D341Med (cell line): ENCODE data around the gene MPRIP.
"Not testable (repeated sequence)": the region's sequence is repeated elsewhere in the genome, so short reads cannot be mapped to it uniquely, and the experiment has no call there.

Experiments used
- DNase-seq: peaks from one replicate; pipeline ENCODE4 v3.0.0; 2012; ENCODE audit warnings: low spot score

MPRIP gene, protein sequence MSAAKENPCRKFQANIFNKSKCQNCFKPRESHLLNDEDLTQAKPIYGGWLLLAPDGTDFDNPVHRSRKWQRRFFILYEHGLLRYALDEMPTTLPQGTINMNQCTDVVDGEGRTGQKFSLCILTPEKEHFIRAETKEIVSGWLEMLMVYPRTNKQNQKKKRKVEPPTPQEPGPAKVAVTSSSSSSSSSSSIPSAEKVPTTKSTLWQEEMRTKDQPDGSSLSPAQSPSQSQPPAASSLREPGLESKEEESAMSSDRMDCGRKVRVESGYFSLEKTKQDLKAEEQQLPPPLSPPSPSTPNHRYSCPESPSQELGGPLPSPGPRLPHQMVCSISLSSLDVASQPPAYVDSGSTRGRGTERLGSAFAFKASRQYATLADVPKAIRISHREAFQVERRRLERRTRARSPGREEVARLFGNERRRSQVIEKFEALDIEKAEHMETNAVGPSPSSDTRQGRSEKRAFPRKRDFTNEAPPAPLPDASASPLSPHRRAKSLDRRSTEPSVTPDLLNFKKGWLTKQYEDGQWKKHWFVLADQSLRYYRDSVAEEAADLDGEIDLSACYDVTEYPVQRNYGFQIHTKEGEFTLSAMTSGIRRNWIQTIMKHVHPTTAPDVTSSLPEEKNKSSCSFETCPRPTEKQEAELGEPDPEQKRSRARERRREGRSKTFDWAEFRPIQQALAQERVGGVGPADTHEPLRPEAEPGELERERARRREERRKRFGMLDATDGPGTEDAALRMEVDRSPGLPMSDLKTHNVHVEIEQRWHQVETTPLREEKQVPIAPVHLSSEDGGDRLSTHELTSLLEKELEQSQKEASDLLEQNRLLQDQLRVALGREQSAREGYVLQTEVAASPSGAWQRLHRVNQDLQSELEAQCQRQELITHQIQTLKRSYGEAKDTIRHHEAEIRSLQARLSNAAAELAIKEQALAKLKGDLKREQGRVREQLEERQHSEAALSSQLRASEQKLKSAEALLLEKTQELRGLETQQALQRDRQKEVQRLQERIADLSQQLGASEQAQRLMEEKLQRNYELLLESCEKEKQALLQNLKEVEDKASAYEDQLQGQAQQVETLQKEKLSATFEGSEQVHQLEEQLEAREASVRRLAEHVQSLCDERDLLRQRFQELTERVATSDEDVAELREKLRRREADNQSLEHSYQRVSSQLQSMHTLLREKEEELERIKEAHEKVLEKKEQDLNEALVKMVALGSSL (N-terminal part only)

DNA sequence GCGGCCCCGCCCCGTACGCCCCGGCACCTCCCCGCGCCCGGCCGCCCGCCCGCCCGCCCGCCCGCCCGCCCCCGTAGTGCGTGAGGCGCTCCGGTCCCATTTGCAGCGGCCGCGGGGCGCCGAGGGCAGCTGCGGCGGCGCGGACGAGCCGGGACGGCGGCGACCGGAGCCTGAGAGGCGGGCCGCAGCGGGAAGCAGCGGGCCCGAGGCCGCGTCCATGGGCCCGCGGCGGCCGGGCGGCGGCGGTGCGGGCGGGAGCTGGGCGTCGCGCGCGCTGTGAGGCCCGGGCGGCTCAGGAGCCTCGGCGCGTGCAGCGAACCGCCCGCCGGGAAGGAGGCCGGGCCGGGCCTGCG, at the start of gene MPRIP:
Gene MPRIP, plus strand, starts transcription at position 74 of the 353 bp plus-strand sequence. CDS start 392 bp downstream, outside the sequence.
- DNase-seq = no peak

DNA sequence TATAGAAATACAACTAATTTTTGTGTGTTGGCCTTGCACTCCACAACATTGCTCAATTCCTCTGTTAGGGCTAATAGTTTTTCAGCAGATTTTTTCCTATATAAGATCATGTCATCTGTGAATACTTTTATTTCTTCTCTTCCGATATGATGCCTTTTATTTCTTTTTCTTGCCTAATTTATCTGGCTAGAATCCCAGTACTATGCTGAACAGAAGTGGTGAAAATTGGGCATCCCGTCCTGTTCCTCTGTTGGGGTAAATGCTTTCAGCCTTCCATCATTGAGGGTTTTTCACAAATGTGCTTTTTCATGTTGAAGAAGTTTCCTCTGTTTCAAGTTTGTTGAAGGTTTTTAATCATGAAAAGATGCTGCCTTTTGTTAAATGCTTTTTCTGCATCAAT, 47.6 kb upstream of the MPRIP start:
- no peak for DNase-seq

DNA sequence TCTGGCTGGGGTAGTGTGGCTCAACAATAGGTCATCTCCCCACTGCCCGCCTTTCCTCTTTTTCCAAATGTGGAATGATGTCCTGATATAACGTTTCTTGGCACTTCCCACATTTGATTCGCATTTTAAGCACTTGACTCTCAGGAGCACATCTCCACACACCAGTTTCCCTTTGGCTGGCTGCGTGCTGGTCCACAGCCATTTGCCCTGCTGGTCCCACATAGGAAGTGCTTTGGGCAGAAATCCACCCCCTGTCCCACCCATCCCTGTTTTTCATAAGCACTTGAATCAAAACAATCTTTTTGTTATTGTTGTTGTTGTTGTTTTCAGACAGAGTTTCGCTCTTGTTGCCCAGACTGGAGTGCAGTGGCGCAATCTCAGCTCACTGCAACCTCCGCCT, 46.3 kb upstream of the MPRIP start:
- DNase-seq = no peak

DNA sequence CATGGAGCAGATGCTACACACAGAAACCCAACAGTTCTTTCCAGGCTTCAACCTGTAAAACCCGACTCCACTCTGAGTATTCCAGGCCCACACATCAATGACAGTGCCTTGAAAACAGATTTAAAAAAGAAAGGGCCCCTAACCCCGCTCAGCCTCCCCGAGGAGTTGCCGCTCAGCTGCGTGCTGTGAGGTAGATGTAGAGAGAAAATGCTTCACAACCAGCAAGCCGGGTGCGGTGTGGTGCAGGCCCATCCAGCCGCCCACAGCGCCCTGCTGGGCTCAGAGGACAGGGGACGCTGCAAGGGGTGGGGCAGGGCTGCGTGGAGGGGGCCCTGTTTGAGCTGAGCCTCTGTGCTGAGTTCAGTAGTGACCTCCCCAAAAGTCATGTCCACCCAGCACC, 45.5 kb upstream of the MPRIP start:
- DNase-seq = not testable (repeated sequence)

DNA sequence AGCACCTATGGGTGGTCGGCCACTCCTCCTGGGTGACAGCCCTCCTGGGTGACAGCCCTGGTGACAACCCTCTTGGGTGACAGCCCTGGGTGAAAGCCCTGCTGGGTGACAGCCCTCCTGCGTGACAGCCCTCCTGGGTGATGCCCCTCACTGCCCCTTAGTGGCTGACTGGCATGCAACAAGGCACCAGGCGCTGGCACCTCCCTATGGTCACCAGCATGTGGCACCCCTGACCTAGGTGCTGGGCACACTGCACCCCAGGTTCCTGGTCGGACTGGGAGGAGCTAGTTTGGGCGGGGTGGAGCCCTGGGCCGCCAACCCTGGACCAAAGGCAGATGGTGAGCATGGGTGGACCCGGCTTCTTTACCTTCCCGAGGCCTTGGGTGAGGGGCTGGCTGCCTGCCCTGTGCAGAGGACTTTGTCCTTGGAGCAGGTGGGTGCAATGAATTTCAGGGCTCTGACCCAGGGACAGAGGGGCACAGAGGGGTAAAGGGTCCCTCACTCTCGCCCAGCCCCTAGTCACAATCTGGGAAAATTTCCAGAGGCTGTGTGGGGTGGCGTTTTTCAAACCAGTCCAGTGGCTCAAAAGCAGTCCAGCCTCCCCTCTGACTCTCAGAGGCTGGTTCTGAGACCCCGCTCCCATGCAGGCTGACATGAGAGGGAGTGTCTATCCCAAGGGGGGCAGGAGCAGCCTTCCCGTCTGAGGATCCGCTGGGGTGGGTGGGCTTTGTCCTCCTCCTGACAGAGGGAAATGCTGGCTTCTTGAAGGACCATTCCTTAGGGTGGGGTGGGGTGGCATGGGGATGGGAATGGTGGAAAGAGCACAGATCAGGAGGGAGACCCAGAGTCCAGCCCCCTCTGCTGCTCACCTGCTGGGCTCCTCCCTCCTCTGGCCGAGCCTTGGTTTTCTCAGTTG, 44.5 kb upstream of the MPRIP start:
- no peak for DNase-seq

DNA sequence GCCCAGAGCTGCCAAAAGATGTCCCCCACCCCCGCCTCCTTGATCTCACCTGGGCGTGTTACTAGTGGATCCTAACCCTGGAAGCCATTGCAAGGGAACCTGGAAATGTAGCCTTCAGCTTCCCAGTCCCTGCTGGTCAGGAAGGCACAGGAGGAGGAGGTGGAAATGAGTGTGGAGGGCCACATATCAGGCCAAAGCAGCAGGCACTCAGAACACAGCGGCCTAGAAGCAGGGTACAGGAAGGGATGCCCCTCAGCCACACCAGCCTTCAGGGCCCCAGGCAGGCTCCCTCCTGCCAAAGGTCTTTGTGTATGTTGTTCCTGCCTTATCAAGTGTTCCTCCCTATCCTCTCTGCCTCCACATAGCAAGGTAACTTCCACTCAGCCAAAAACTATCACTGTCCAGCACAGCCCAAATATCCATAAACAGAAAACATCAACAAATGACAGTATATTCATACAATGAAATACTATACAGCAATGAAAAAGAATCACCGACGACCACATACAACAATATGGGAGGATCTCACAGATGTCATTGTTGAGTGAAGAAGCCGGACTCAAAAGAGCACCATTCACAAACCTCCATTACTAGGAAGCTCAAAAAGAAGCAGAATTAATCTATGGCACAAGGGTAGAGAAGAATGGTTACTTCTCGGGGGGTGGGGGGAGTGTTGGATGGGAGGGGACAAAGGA, 42.2 kb upstream of the MPRIP start:
- no peak for DNase-seq

DNA sequence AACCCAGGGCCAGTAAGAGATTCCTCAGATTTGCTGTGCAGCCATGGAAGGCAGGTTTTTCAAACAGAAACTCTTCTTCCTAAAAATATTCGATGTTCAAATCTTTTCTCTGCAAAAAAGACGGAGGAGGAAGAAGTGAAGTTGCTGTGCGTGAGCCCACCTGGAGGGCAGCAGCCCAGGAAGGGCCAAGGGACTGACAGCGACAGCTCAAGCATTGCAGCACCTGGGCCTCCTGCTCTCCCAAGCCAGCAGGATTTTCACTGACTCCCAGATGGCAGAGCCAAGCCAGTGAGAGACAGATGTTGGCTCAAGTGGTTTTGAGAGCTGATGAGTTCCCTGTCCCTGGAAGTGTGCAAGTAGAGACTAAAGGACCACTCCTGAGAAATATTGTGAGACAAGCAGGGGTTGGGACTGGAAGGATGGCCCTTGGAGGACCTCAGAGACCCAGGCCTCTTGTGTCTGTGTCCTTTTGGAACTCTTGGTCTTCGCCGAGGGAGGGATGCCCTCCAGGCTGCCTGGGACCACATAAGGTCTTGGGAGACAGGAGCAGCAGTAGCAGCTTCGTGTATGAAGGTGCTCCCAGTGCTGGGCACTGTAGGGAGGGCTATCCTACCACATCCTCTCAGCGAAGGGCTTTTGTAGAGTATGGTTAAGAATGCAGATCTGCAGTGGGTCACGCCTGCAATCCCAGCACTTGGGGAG, 41.0 kb upstream of the MPRIP start:
- DNase-seq = no peak

DNA sequence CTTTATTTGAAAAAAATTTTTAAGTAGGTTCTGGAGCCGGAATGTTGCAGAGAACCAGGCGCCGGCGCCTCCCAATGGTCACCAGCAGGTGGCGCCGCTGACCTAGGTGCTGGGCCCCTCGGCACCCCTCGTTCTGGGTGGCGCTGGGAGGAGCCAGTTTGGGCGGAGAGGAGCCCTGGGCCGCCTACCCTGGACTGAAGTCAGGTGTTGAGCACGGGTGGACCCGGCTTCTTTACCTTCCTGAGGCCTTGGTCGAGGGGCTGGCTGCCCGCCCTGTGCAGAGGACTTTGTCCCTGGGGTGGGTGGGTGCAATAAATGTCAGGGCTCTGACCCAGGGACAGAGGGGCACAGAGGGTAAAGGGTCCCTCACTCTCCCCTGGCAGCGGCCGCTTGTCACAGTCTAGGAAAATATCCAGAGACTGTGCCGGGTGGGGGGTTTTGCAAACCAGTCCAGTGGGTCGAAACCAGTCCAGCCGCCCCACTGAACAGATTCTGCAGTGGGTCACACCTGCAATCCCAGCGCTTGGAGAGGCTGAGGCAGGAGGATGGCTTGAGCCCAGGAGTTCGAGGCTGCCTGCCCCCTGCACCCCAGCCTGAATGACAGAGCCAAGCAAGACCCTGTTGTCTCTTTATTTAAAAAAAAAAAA, 40.3 kb upstream of the MPRIP start:
- DNase-seq = peak; percentile 87

DNA sequence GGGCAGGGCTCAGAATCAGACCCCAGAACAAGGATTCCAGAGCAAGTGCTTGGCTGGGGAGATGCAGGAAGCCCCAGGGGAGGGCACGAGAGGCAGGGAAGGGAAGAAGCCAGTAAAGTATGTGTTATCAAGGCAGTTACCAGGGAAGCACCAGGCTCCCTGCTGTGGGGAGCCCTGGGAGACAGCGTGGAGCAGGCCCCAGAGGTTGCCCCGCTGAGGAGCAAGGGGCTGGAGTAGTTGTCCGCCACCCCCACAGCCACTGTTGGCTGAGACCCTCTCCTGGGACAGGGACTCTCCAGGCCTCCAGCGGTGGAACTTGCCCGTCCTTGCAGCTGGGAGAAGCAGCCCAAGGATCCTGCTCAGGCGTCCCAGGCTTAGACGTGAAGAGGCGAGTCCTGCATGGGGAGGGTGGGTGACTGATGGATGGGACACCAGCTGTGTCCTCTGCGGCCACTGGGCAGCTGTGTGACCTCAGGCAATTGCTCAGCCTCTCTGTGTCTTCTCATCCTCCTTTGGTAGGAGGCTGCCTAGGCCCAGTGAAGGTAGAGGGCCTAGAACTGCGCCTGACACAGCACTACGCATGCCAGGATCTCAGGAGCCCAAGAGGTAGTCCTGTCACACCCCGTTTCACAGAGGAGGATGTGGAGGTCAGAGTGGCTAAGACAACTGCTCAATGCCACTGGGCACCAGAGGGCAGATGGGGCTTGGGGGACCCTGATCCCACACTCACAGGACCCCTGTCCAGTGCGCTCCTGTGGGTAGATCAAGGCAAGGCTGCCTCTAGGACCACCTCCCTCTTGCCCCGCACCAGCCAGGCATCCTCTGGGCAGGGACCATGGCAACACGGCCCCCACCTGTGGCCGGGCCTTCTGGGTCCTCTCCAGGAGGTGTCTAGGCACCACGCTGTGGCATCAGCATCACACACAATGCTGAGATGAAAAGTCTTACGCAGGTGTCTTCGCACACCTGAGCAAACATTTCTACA, 39.2 kb upstream of the MPRIP start:
- not testable (repeated sequence) for DNase-seq

DNA sequence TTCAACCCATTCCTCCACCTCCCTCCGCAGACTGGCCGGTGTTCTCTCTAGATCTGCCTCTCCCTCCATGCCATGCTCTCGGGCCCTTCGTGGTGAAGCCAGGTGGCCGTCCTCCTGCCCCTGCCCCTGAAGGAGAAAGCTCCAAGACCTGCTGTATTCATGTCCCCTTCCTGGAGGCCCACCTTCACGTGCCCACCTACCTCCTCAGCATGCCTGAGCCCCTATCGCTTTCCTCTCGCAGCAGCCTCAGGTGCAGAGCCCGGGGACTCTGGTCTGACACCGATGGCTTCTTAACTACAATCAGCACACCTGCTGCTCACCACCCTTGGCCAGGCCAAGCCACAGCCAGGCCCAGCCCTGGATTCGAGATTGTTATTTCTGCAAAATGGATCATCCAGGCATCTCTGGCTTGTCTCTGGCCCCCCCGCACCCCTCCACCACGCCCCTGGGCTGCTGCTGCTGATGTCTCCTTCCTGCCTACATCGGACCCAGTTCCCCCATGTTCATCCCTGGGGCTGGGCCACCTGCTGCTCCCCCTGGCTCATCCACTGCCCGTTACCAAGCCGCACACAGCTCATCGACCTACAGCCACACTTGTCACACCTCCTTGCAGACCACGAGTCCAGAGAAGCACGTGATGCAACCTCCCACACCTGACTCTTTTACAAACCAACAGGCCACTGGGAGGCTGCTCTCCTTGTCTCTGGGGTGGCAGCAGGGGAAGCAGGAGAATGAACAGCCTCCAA, 37.8 kb upstream of the MPRIP start:
- no peak for DNase-seq

DNA sequence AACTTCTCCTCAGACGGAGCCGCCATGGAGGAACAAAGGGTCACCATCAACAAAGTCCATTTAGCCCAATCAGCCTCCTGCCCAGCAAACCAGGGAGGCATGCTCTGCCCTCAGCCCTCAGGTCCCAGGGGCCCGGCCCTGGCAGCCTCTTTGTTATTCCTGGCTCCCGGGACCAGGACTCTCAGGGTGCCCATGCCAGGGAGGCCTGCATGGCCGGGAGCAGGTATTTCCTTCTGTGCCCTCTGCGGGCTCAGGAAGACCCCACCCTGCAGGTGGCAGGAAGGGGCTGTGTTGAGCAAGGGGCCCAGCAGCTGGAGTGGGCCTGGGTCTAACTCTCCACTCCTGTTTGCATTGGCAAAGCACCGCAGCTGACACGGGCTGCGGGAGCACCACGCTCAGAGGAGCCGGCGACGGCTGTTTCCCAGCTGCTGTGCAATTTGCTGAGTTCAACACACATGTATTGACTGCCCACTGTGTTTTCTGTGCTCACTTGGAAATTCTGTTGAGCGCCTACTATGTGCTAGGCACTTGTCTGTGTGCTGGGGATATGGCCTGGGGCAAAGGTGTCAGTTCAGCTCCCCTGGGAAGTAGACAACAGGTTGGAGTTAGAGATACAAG, 37.2 kb upstream of the MPRIP start:
- not testable (repeated sequence) for DNase-seq

DNA sequence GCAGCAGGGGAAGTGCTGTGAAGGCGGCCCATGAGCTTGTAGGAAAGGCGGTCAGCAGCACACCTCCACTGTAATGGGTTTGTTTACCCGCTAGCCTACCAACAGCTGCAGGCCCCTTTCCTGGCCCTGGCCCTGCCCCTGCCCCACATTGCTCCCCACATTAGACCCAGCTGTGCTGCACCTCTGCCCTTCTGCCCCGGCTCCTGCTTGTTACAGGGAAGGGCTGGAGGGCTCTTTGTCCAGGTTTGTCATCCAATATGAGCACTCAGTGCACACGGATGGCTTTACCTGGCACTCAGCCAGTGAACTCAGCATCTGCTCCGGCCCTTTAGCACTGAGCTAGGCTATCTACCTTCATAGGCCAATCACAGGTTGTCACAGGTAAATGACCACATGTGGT, 34.4 kb upstream of the MPRIP start:
- DNase-seq = not testable (repeated sequence)

DNA sequence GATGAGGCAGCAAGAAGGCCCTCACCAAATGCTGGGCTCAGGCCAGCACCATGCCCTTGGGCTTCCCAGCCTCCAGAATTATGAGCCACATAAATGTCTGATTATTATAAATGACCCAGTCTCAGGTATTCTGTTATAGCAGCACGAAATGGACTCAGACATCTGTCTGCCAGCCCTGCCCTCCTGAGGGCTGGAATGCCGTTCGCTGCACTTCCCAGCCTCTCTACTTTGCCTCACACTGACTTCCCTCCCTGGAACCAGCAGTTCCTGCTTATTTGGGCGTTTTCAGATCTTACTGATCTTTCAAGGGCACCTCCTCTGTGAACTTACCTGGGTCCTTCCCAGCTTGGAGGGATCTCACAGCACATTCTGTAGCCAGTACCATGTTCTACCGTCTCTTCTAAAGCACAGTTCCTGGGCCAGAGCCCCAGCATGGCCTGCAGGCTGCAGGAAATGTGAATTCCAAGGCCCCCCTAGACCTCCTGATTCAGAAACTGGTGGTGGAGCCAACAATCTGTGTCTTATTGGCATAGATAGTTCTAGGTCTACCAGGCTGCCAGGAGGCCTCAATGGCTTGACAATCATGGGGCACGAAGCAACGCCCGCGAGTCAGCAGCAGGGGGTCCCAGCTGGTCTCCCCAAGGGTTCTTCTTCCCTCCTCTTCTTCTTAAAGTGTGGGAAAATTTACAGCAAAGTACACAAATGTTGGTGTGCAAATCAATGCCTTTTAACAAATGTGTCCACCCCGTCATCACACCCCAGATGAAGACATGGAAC, 33.4 kb upstream of the MPRIP start:
- DNase-seq = not testable (repeated sequence)

DNA sequence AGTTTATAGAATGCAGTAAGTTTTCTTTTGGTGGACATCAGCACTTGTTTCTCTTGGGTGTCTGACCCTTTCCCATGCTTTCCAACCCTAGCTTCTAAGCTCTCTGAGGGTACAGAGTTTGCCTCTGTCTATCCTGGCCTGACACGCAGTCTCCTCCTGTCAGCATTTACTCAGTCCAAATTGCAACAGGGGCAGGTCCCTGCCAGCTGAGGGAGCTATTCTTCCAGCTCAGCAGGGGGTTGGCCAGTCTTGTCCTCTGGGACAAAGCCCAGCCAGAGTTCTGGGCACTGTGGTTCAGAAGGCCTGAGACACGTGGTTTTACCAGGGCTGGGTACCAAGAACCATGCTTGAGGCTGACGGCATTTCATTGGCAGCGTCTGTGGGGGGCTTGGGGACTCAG, 32.3 kb upstream of the MPRIP start:
- not testable (repeated sequence) for DNase-seq

DNA sequence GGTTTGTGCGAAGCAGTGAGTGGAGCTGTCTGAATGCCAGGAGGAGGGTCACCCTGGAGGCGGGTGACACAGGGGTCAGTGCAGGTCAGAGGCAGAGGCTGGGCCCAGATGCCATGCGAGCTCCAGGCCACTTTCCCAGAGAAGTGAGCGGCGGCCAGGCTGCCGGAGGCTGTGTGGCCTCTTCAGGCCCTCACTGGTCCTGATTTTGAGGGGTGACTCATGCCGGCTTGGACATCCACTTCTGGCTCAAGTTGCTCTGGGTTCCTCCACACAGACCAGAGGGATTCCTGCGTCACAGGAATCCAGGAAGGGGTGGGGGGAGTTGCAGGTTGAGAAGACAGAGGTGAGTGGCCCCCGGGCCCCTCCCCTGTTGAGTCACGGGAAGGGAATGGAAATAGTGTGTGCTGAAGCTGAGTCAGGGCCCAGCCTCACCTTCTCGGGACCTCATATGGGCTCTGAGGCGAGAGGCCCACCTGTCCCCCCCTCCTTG, 31.7 kb upstream of the MPRIP start:
- DNase-seq = not testable (repeated sequence)
